HG02763 (cell line): Measurements from ENCODE around the gene INPPL1.

Source experiments
- ATAC-seq: cut with Tn5 transposase; IDR thresholded peaks from one replicate; pipeline ENCODE4 v1.9.1; 2021; ENCODE audit warnings: mild to moderate bottlenecking, moderate library complexity; ENCODE audit not compliant: unreplicated experiment

INPPL1 gene

GRCh38 chr11:72209101-72209500, 15.5 kb upstream of the INPPL1 start:
- no peak for ATAC-seq

GRCh38 chr11:72216638-72217037, 7.9 kb upstream of the INPPL1 start, which contains the start of gene FOLR2:
Gene FOLR2, plus strand, starts transcription at chr11:72216794. Its CDS starts 1,791 bp downstream, at chr11:72218585.
- no peak for ATAC-seq

GRCh38 chr11:72217841-72218240, 6.7 kb upstream of the INPPL1 start:
- no peak for ATAC-seq

GRCh38 chr11:72218251-72218745, 6.3 kb upstream of the INPPL1 start:
- no peak for ATAC-seq

- no peak for ATAC-seq
These were observed 3.7 kb upstream of the INPPL1 start for GRCh38 chr11:72220696-72221363.

GRCh38 chr11:72221386-72222075, 3.0 kb upstream of the INPPL1 start:
- ATAC-seq: no peak

GRCh38 chr11:72222106-72222891, 2.3 kb upstream of the INPPL1 start:
- ATAC-seq: no peak

- ATAC-seq: peak; percentile 68
These were observed 1.5 kb upstream of the INPPL1 start for GRCh38 chr11:72222907-72223614.

- ATAC-seq: peak; percentile 51
These were observed 678 bp upstream of the INPPL1 start for GRCh38 chr11:72223615-72224563.

GRCh38 chr11:72225411-72225951, 914 bp downstream of the INPPL1 start:
- no peak for ATAC-seq

- no peak for ATAC-seq
These were observed 2.1 kb downstream of the INPPL1 start for GRCh38 chr11:72226701-72227100.

GRCh38 chr11:72227316-72228228, 3.0 kb downstream of the INPPL1 start:
- no peak for ATAC-seq

- ATAC-seq: no peak
These were observed 3.8 kb downstream of the INPPL1 start for GRCh38 chr11:72228229-72228843.

GRCh38 chr11:72228844-72229231, 4.3 kb downstream of the INPPL1 start:
- no peak for ATAC-seq

GRCh38 chr11:72229336-72229924, 4.9 kb downstream of the INPPL1 start:
- no peak for ATAC-seq

- no peak for ATAC-seq
These were observed 5.6 kb downstream of the INPPL1 start for GRCh38 chr11:72229925-72230763.
